B cell (primary cell): ENCODE data around the gene RABL2B. TPM values are rescaled to one million over a fixed set of nuclear protein-coding genes. Genes with fewer than 3 reads are reported as not detected.
"Not testable (repeated sequence)": the region's sequence is repeated elsewhere in the genome, so short reads cannot be mapped to it uniquely, and the experiment has no call there.

Experiments
- ATAC-seq: fragments of 200-7000 bp; cut with Tn5 transposase; one replicate; pipeline ENCODE4 v1.10.0; 2021; ENCODE audit warnings: low read depth, mild to moderate bottlenecking, moderate number of reproducible peaks, moderate library complexity
- CTCF ChIA-PET: fragments of 350-600 bp; sonication (Branson Sonifier 250); formaldehyde crosslinking; loops from one replicate; lab custom pipeline; 2021; ENCODE audit warnings: antibody characterized with exemption, inconsistent platforms; lab: Charles Lee
- POLR2A ChIA-PET: fragments of 350-600 bp; sonication (Branson Sonifier 250); formaldehyde crosslinking; loops from one replicate; lab custom pipeline; 2021; ENCODE audit warnings: antibody characterized with exemption; lab: Charles Lee
- DNase-seq: peaks from one replicate; pipeline ENCODE4 v3.0.0; 2013
- H2AFZ ChIP-seq: 2 replicates; pipeline ENCODE4 v1.6.1; 2012; ENCODE audit warnings: mild to moderate bottlenecking, low read depth, low read length; ENCODE audit not compliant: insufficient read depth, poor library complexity, severe bottlenecking
- H3K27ac ChIP-seq, 2 donors: 1 replicate in 1 of 2; 2 replicates in 1 of 2; pipeline ENCODE4 v1.5.1; 2012 to 2013; ENCODE audit warnings: low read length in 2 of 2, mild to moderate bottlenecking in 2 of 2, moderate library complexity in 1 of 2
- H3K27me3 ChIP-seq, 4 experiments: fragments of 200-600 bp in 1 of 4; sonication (generic) in 1 of 4; replicated peaks in 1 of 4; 1 replicate in 2 of 4; 2 replicates in 2 of 4; pipeline versions ENCODE4 v1.6.1 to v1.7.0; 2013 to 2016; ENCODE audit warnings: low read length in 3 of 4, mild to moderate bottlenecking in 2 of 4, mixed read lengths in 1 of 4, moderate library complexity in 1 of 4; ENCODE audit not compliant: insufficient read depth in 4 of 4, control insufficient read depth in 3 of 4; ENCODE audit errors: control extremely low read depth in 1 of 4
- H3K36me3 ChIP-seq, 2 experiments: replicated peaks in 1 of 2; 1 replicate in 1 of 2; 2 replicates in 1 of 2; pipeline versions ENCODE4 v1.6.1 to v1.7.1; 2013; ENCODE audit warnings: low read length in 1 of 2; ENCODE audit not compliant: insufficient read depth in 2 of 2, control insufficient read depth in 1 of 2; ENCODE audit errors: control extremely low read depth in 1 of 2, extremely low read depth in 1 of 2
- H3K4me1 ChIP-seq, 2 donors: fragments of 200-600 bp in 1 of 2; sonication (generic) in 1 of 2; 1 replicate in 1 of 2; 2 replicates in 1 of 2; pipeline versions ENCODE4 v1.5.1 to v1.6.1; 2013 to 2017; ENCODE audit warnings: low read length in 2 of 2; ENCODE audit not compliant: control insufficient read depth in 2 of 2, insufficient read depth in 2 of 2
- H3K4me2 ChIP-seq: replicated peaks from 2 replicates; pipeline ENCODE3; 2012; ENCODE audit warnings: mild to moderate bottlenecking, low read depth, low read length; ENCODE audit not compliant: poor library complexity, severe bottlenecking
- H3K4me3 ChIP-seq, 5 experiments: fragments of 200-600 bp in 1 of 5; sonication (generic) in 1 of 5; 1 replicate in 3 of 5; 2 replicates in 2 of 5; pipeline versions ENCODE4 v1.5.1 to v1.7.0; 2011 to 2016; ENCODE audit warnings: low read length in 4 of 5, mild to moderate bottlenecking in 4 of 5, low read depth in 2 of 5, control low read depth in 1 of 5, moderate library complexity in 1 of 5; ENCODE audit not compliant: insufficient read depth in 1 of 5; ENCODE audit errors: control extremely low read depth in 1 of 5, extremely low read depth in 1 of 5
- H3K79me2 ChIP-seq: fragments of 200-600 bp; sonication (generic); one replicate; pipeline ENCODE4 v1.6.0; 2016; ENCODE audit warnings: low read length; ENCODE audit not compliant: control insufficient read depth, insufficient read depth
- H3K9ac ChIP-seq: fragments of 200-600 bp; sonication (generic); 2 replicates; pipeline ENCODE4 v1.6.1; 2017; ENCODE audit warnings: mild to moderate bottlenecking, low read length, moderate library complexity
- H3K9me3 ChIP-seq, 3 donors: one replicate each; pipeline versions ENCODE4 v1.6.1 to v1.7.1; 2013; ENCODE audit warnings: low read length in 2 of 3; ENCODE audit not compliant: control insufficient read depth in 2 of 3, insufficient read depth in 1 of 3; ENCODE audit errors: control extremely low read depth in 1 of 3
- H4K20me1 ChIP-seq: 2 replicates; pipeline ENCODE4 v1.6.0; 2012; ENCODE audit warnings: mild to moderate bottlenecking, low read length; ENCODE audit not compliant: insufficient read depth, control insufficient read depth, poor library complexity, severe bottlenecking
- H3K27ac Mint-ChIP-seq: one replicate; pipeline ENCODE4 v1.8.0; 2021; ENCODE audit warnings: mixed read lengths
- H3K27me3 Mint-ChIP-seq: one replicate; pipeline ENCODE4 v1.8.0; 2021; ENCODE audit warnings: mixed read lengths
- H3K4me1 Mint-ChIP-seq: one replicate; pipeline ENCODE4 v1.8.0; 2021; ENCODE audit warnings: mixed read lengths
- H3K4me3 Mint-ChIP-seq: one replicate; pipeline ENCODE4 v1.8.0; 2021; ENCODE audit warnings: mixed read lengths
- H3K9me3 Mint-ChIP-seq: one replicate; pipeline ENCODE4 v1.8.0; 2022; ENCODE audit warnings: mixed read lengths; ENCODE audit not compliant: insufficient read depth
- EZH2 ChIP-seq: IDR thresholded peaks from 2 replicates; pipeline ENCODE4 v1.6.1; 2012; ENCODE audit warnings: borderline replicate concordance, low read depth, mild to moderate bottlenecking, moderate library complexity, low read length; ENCODE audit not compliant: insufficient read depth, poor library complexity, severe bottlenecking
- WGBS: methylation state at CpG from one replicate; pipeline ENCODE4 v1.1.5; 2013; ENCODE audit warnings: missing lambda C conversion rate; ENCODE audit not compliant: insufficient coverage; 5-methylcytosine and 5-hydroxymethylcytosine counted together
- intact Hi-C: fragments of 100-400 bp; cut with micrococcal nuclease; formaldehyde crosslinking; loops from one replicate; pipeline ENCODE4 v1.10.0; 2022
- polyA plus RNA-seq: library from polyadenylated mRNA; depleted of rRNA; stranded (reverse); fragments of >200 nt; gene quantifications from 2 replicates; pipeline ENCODE4 v1.2.3, GENCODE V29; 2012
- total RNA-seq, 2 donors: library from RNA; stranded (reverse); fragments of 120-200 nt in 1 of 2; gene quantifications; 1 replicate in 1 of 2; 2 replicates in 1 of 2; pipeline versions ENCODE4 v1.2.3 to v1.2.4, GENCODE V29; 2013 to 2022

The RABL2B gene
- total and polyA plus RNA-seq, 2 donors (not counting 1 experiment from before 2014, with no cell fraction given), result 93.1 to 99.0 TPM

GRCh38 chr22:50740714-50741113, 42.7 kb downstream of the RABL2B start:
- H3K9me3 ChIP-seq, DNase-seq, ATAC-seq, H3K4me2 ChIP-seq, H3K4me1 ChIP-seq, intact Hi-C loops, H3K4me1 Mint-ChIP-seq, H3K27ac ChIP-seq, H3K27me3 ChIP-seq, H3K4me3 Mint-ChIP-seq, CTCF ChIA-PET, H3K36me3 ChIP-seq, H3K79me2 ChIP-seq, H3K27ac Mint-ChIP-seq, H3K4me3 ChIP-seq, H3K9me3 Mint-ChIP-seq, H3K9ac ChIP-seq, H4K20me1 ChIP-seq, POLR2A ChIA-PET, H2AFZ ChIP-seq: not testable (repeated sequence)
- peaks cover 22% of the 10 kb centered on the region for H3K27me3 Mint-ChIP-seq
- WGBS, result 83% methylated on average over 2 of the region's 5 CpGs

- H3K79me2 ChIP-seq, result no peaks in the 10 kb centered on the region
- H3K4me1 Mint-ChIP-seq, result no peaks in the 10 kb centered on the region
- H3K9me3 ChIP-seq, result no peaks in the 10 kb centered on the region
- H3K9ac ChIP-seq, result no peak overlapping the region
- H3K4me3 Mint-ChIP-seq, result no peak overlapping the region
- H3K27me3 ChIP-seq, result no peaks in the 10 kb centered on the region
- H3K9me3 Mint-ChIP-seq, result no peaks in the 10 kb centered on the region
- no peak overlapping the region for H3K27ac ChIP-seq
- H3K27ac Mint-ChIP-seq, result no peak overlapping the region
- H3K36me3 ChIP-seq, result no peaks in the 10 kb centered on the region
- no peak overlapping the region for H3K4me3 ChIP-seq
- intact Hi-C loops, result no loop called here
- no peak overlapping the region for H3K4me2 ChIP-seq
- DNase-seq (no peak), ATAC-seq (no peak)
- POLR2A ChIA-PET, result no interaction called here
- CTCF ChIA-PET, result no interaction called here
- 89% methylated on average over 12 of the region's 12 CpGs for WGBS
- no peak overlapping the region for H2AFZ ChIP-seq
- H4K20me1 ChIP-seq, result no peaks in the 10 kb centered on the region
- TF ChIP-seq EZH2, result no peak
- H3K4me1 ChIP-seq, result no peaks in the 10 kb centered on the region
- H3K27me3 Mint-ChIP-seq, result peaks cover 22% of the 10 kb centered on the region
These were observed 43.5 kb downstream of the RABL2B start for GRCh38 chr22:50739894-50740293.
